Aorta (tissue), 5 donors: ENCODE results near the gene CCL2. TPM values are rescaled to one million over a fixed set of nuclear protein-coding genes. Genes with fewer than 3 reads are reported as not detected.

Experiments
- ATAC-seq: fragments of 200-7000 bp; cut with Tn5 transposase; one replicate; pipeline ENCODE4 v1.9.1; 2022; ENCODE audit warnings: moderate library complexity; ENCODE audit not compliant: low FRiP score
- DNase-seq, 2 donors: peaks; one replicate each; pipeline ENCODE4 v3.0.0-alpha.2; 2020
- H3K27ac ChIP-seq, 2 donors: one replicate each; pipeline ENCODE4 v1.5.1; 2013; ENCODE audit warnings: low read length in 2 of 2, mild to moderate bottlenecking in 2 of 2, moderate library complexity in 2 of 2, control low read depth in 1 of 2, inconsistent platforms in 1 of 2, low read depth in 1 of 2
- H3K27me3 ChIP-seq, 2 donors: one replicate each; pipeline ENCODE4 v1.6.1; 2013; ENCODE audit warnings: control low read depth in 1 of 2, low read length in 1 of 2, mild to moderate bottlenecking in 1 of 2, moderate library complexity in 1 of 2; ENCODE audit not compliant: insufficient read depth in 2 of 2, control insufficient read depth in 1 of 2
- H3K36me3 ChIP-seq, 2 donors: one replicate each; pipeline ENCODE4 v1.6.1; 2013; ENCODE audit warnings: control low read depth in 1 of 2, low read length in 1 of 2, mild to moderate bottlenecking in 1 of 2; ENCODE audit not compliant: insufficient read depth in 2 of 2, control insufficient read depth in 1 of 2
- H3K4me1 ChIP-seq, 2 donors: one replicate each; pipeline ENCODE4 v1.6.1; 2013; ENCODE audit warnings: low read length in 2 of 2, control low read depth in 1 of 2, mild to moderate bottlenecking in 1 of 2, moderate library complexity in 1 of 2; ENCODE audit not compliant: insufficient read depth in 2 of 2, control insufficient read depth in 1 of 2
- H3K4me3 ChIP-seq, 2 donors: one replicate each; pipeline ENCODE4 v1.5.1; 2013; ENCODE audit warnings: low read length in 2 of 2, control low read depth in 1 of 2, mild to moderate bottlenecking in 1 of 2
- H3K9me3 ChIP-seq: one replicate; pipeline ENCODE4 v1.6.1; 2013; ENCODE audit warnings: mild to moderate bottlenecking, low read length; ENCODE audit not compliant: control insufficient read depth
- WGBS, 2 donors: extraction: QIAGEN DNeasy Blood & Tissue Kit; methylation state at CpG; one replicate each; pipeline ENCODE4 v1.1.7; 2013; 5-methylcytosine and 5-hydroxymethylcytosine counted together
- intact Hi-C, 2 donors: fragments of 100-400 bp; cut with DNase I; formaldehyde crosslinking; loops; one replicate each; pipeline versions ENCODE4 v1.14.2 to v1.15.0; 2022
- polyA plus RNA-seq, 2 donors: library from polyadenylated mRNA; stranded (reverse); fragments of 200-250 nt; gene quantifications; one replicate each; pipeline ENCODE4 v1.2.3, GENCODE V29; 2013
- total RNA-seq, 2 donors: library from RNA; stranded (reverse); fragmentation: NEBNext Ultra II Directional; extraction: Animal tissue kit (Norgen Biotek cat#: 25700); gene quantifications; one replicate each; pipeline ENCODE4 v1.2.1, GENCODE V29; 2021
- donor health status: healthy with polysubstance abuse.
- donor health status: Bipolar disorder and iron deficiency.
- donor health status: DM: no; HTN: no; CAD: no.
- donor health status: DM: no; HTN: no; CAD: no.
- donor health status: DM: yes; HTN: yes; CAD: no.

CCL2 gene
- total and polyA plus RNA-seq, 4 donors, result 114 to 553 (median 218) TPM

GRCh38 chr17:34245351-34245905 lies 9.7 kb upstream of the CCL2 start:
- Histone ChIP-seq H3K4me1 (peaks cover 8 to 11% of the 10 kb centered on the region in 2 donors), H3K36me3 (no peaks in the 10 kb centered on the region), H3K27ac (no peak overlapping the region), H3K9me3 (no peaks in the 10 kb centered on the region), H3K4me3 (no peak overlapping the region), H3K27me3 (no peaks in the 10 kb centered on the region)
- intact Hi-C loops, result loop anchor here (5.0 kb wide), 2 partner anchors 43 to 62 kb away; no protein-coding TSS in a partner anchor
- DNase-seq, result no peak
- 85 to 87% methylated on average over 6 of the region's 6 CpGs for WGBS, 2 donors
- ATAC-seq, result no peak

DNA sequence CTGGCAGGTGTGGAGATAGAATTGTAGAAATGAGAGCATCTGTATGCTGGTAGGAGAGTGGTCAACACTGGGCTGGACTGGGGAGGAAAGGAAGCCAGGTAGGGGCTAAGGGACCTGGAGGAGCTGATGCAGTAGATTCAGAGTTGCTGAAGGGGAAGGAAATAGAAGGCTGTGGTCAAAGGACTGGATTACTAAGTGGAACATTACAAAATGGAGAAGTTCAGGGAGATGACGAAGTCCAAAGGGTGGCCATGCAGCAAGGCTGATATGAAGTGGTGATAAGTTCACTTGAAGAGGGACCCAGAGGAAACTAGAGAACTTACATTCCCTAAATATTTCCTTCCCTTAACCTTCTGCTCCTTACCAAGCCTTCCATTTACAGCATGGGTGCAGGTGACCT lies 8.6 kb upstream of the CCL2 start:
- Histone ChIP-seq H3K27me3 (no peaks in the 10 kb centered on the region), H3K27ac (no peak overlapping the region), H3K4me3 (no peak overlapping the region), H3K9me3 (no peaks in the 10 kb centered on the region), H3K4me1 (peaks cover 10 to 20% of the 10 kb centered on the region in 2 donors), H3K36me3 (no peaks in the 10 kb centered on the region)
- ATAC-seq (no peak), DNase-seq (no peak)
- intact Hi-C loops, result loop anchor here (5.0 kb wide), 2 partner anchors 44 to 61 kb away; no protein-coding TSS in a partner anchor
- WGBS, 2 donors, result 94 to 95% methylated on average over 1 of the region's 1 CpG

- H3K27me3 ChIP-seq, result no peaks in the 10 kb centered on the region
- peak overlapping the region in 1 of 2 donors; percentile 38 for H3K27ac ChIP-seq
- DNase-seq, result no peak
- intact Hi-C loops, result loop anchor here (5.0 kb wide), 2 partner anchors 45 to 60 kb away; no protein-coding TSS in a partner anchor
- H3K4me3 ChIP-seq, result no peak overlapping the region
- no peaks in the 10 kb centered on the region for H3K36me3 ChIP-seq
- WGBS, 2 donors, result 83 to 93% methylated on average over 3 of the region's 3 CpGs
- no peaks in the 10 kb centered on the region for H3K9me3 ChIP-seq
- ATAC-seq, result no peak
- H3K4me1 ChIP-seq, result peaks cover 14 to 24% of the 10 kb centered on the region in 2 donors
These were observed 8.2 kb upstream of the CCL2 start for GRCh38 chr17:34246881-34247280.

- Histone ChIP-seq H3K9me3 (no peaks in the 10 kb centered on the region), H3K4me3 (no peak overlapping the region), H3K27ac (peak overlapping the region; percentile 91 to 97), H3K27me3 (no peaks in the 10 kb centered on the region), H3K4me1 (peaks cover 16 to 35% of the 10 kb centered on the region in 2 donors), H3K36me3 (no peaks in the 10 kb centered on the region)
- no peak for DNase-seq
- intact Hi-C loops, result loop anchor here (5.0 kb wide), 2 partner anchors 46 to 59 kb away; no protein-coding TSS in a partner anchor
- 11 to 15% methylated on average over 6 of the region's 6 CpGs for WGBS, 2 donors
- peak; percentile 57 for ATAC-seq
These were observed 6.5 kb upstream of the CCL2 start for GRCh38 chr17:34248511-34249024.

DNA sequence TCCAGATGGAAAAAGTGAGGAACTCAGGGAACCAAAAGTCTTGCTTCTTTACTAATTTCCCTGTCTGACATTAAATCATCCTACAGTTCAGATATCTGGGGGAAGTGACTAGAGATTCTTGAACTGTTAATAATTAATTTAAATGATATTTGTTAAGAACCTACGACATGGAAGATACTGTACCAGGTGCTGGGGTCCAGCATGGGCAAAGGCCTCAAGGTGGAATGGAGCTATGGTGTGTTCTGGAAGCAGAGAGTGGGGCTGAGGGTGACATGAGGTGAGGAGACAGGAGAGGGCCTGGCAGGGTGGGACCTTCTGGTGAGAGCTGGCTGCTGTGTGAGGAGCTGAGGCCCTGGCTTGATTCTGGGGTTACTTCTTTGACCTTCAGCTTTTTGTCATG lies 6.0 kb upstream of the CCL2 start:
- ATAC-seq (no peak), DNase-seq (no peak)
- Histone ChIP-seq H3K4me3 (no peak overlapping the region), H3K9me3 (no peaks in the 10 kb centered on the region), H3K36me3 (no peaks in the 10 kb centered on the region), H3K27me3 (no peaks in the 10 kb centered on the region), H3K4me1 (peaks cover 16 to 38% of the 10 kb centered on the region in 2 donors), H3K27ac (peak overlapping the region; percentile 91 to 97)
- 79 to 89% methylated on average over 1 of the region's 1 CpG for WGBS, 2 donors
- intact Hi-C loops, result loop anchor here (5.0 kb wide), 2 partner anchors 47 to 58 kb away; no protein-coding TSS in a partner anchor

GRCh38 chr17:34249478-34249877 lies 5.6 kb upstream of the CCL2 start:
- 6 to 7% methylated on average over 1 of the region's 1 CpG for WGBS, 2 donors
- H3K9me3 ChIP-seq, result no peaks in the 10 kb centered on the region
- H3K27me3 ChIP-seq, result no peaks in the 10 kb centered on the region
- ATAC-seq (no peak), DNase-seq (peak in 1 of 2 donors; percentile 78)
- H3K4me1 ChIP-seq, result peaks cover 16 to 38% of the 10 kb centered on the region in 2 donors
- peak overlapping the region; percentile 91 to 97 for H3K27ac ChIP-seq
- H3K36me3 ChIP-seq, result no peaks in the 10 kb centered on the region
- intact Hi-C loops, result loop anchor here (5.0 kb wide), 2 partner anchors 47 to 58 kb away; no protein-coding TSS in a partner anchor
- no peak overlapping the region for H3K4me3 ChIP-seq

GRCh38 chr17:34251186-34251585 lies 3.9 kb upstream of the CCL2 start:
- H3K27me3 ChIP-seq, result no peaks in the 10 kb centered on the region
- intact Hi-C loops, result loop anchor here in 1 of 2 donors (5.0 to 10.0 kb wide), 2 partner anchors 51 to 1426 kb away; no protein-coding TSS in a partner anchor
- WGBS, 2 donors, result 88% methylated on average over 3 of the region's 3 CpGs
- H3K4me3 ChIP-seq, result no peak overlapping the region
- H3K4me1 ChIP-seq, result peaks cover 18 to 41% of the 10 kb centered on the region in 2 donors
- no peaks in the 10 kb centered on the region for H3K9me3 ChIP-seq
- peak overlapping the region in 1 of 2 donors; percentile 95 for H3K27ac ChIP-seq
- no peak for ATAC-seq
- DNase-seq, result no peak
- no peaks in the 10 kb centered on the region for H3K36me3 ChIP-seq

- ATAC-seq (peak; percentile 0), DNase-seq (peak in 1 of 2 donors; percentile 64)
- intact Hi-C loops, result loop anchor here in 1 of 2 donors (5.0 to 10.0 kb wide), 2 partner anchors 50 to 1427 kb away; no protein-coding TSS in a partner anchor
- peak overlapping the region in 1 of 2 donors; percentile 98 for H3K27ac ChIP-seq
- H3K4me1 ChIP-seq, result peaks cover 18 to 41% of the 10 kb centered on the region in 2 donors
- H3K27me3 ChIP-seq, result no peaks in the 10 kb centered on the region
- no peaks in the 10 kb centered on the region for H3K36me3 ChIP-seq
- H3K4me3 ChIP-seq, result no peak overlapping the region
- 42 to 49% methylated on average over 5 of the region's 5 CpGs for WGBS, 2 donors
- H3K9me3 ChIP-seq, result no peaks in the 10 kb centered on the region
These were observed 3.0 kb upstream of the CCL2 start for GRCh38 chr17:34252095-34252443.
